HTERT RPE-1 (cell line): Measurements from ENCODE around the gene TMEM26.

Experiments
- in situ Hi-C: fragments of 300-500 bp; cut with MboI; formaldehyde crosslinking; loops from 4 replicates; pipeline ENCODE4 v1.14.3; 2020; ENCODE audit warnings: low sequenced_read_pairs

TMEM26 gene

DNA sequence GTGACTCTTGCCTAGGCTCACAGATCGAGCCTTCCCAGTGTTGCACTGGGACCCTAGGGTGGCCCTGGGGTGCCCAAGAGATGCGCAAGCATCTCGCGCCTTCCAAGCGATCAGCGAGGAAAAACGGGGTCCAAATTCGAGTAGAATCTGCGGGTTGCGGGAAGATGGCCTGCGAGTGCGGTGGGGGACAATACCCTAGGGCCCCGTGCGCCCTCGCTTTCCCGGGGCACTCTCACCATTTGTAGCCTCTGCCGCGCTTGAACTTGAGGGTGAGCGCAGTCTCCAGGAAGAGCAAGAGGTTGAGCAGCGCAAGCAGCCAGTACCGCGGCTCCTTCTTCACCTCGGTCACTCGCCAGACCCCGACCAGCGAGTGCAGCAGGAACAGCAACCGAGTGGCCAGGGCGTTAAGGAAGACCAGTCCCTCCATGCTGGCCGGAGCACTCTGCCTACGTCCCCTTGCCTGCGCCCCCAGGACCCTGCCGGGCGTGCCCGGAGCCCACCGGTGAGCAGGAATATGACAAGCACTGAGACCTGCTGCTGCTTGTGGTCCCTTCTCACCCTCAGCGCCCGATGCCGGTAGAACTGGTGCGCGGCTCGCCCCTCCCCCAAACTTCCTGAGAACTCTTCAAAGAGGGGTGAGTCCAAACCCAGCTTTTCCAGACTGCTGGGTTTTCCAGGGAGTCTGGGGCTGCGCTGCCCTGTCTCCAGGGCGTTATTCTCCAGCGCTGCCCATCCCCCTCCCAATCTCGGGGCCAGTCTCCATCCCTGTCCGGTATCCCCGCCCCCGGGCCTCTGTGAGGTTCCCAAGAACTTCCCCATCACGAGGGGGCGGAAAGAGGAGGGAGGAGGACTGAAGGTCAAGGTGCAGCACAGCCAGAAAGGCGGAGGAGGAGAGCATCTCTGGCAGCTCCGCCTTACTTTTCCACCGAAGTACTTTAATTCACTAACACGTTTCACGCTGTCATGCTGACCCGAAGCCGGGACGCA, at the start of gene TMEM26:
Gene TMEM26 (minus strand): TSS at position 727 of the 987 bp plus-strand sequence. CDS start 300 bp downstream, at position 427.
- in situ Hi-C loops: no loop called here

DNA sequence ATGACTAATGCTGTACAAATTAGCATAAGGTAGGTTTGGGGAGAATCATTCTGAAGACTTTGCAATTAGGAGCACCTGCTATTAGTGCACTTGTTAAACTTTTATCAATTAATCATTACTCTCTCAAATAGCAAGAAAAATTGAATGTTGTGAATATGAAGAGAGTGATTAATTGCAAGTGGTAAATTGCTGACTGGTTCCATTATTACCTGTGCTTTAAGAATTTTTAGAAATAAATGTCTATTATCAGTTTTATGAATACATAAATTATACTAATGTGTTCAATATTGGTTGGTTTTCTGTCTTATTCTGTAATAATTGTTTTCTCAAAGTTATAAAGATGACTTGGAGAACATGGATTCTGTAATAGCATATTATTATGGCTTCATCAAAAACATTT, 47.3 kb upstream of the TMEM26 start:
- in situ Hi-C loops: no loop called here

DNA sequence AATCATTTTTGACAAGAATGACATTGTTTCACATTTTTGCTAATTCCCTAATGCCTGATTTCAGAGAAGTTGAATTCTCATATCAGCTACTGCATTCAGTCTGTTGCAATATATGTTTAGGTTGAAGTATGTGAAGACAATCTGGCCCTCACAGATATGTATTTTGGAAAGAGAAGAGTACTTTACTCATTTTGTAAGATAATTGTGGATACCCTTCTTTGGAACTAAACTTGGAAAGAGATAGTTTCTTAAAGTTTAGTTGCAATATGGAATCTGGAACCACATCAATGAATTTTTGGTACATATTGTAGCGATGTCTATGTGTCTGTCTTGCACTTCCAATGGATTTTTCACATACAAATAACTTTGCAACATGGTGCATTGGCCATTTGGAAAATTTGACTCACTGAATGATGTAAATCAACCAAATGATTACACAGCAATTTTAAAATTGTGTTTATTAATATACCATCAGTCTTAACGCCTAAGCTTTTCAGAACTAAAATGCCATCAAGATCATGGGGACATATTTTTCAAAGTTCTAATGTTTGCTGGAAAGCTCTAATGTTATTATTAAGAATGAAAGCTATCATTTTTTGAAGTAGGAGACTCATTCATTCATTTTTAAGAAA, 39.3 kb upstream of the TMEM26 start:
- in situ Hi-C loops: no loop called here

DNA sequence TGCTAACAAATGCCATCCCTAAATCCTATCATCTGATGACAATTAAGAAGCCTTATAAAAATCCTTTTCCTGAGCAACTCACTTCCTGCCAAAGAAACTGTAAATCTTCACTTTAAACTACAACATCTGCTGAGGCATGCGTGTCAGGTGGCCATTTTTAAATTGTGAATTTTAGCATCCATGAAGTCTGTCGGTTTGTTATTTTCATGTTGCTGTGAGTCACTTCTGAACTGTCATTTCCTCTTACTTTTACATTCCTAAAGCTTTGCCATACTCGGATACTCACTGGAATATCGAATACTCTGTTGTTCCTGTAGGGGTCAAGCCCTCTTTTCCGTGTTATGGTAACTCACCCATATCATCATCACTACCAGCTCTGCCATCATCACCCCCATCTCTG, 34.3 kb upstream of the TMEM26 start:
- in situ Hi-C loops: no loop called here

DNA sequence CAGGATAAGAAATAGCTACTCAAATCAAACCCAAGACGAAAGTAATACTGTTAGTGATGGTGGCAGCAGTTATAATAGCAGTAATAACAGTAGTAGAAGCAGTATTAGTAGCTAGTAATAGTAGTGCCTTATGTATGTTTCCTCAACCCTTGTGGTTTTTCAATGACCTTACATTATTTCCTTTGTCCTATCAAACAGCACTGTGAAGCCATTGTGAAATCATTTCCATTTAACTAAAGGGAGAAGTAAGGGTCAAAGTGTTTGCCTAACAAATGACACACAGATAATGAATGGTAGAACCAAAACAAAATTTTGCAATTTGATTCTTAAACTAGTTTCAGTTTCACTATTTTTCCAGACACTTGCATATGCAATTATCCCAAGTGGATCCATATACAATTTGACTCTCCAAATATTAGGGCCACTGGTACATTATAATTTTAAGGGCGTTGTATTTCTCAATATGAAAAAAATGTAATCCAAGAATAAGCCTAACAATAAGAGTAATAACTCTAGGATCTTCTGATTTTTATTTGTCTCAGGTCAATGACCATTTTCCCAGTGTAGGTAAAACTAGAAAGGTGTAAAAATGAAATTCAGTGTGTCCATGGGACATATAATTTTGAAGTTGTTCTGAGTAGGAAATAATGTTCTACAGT, 33.7 kb upstream of the TMEM26 start:
- in situ Hi-C loops: no loop called here

DNA sequence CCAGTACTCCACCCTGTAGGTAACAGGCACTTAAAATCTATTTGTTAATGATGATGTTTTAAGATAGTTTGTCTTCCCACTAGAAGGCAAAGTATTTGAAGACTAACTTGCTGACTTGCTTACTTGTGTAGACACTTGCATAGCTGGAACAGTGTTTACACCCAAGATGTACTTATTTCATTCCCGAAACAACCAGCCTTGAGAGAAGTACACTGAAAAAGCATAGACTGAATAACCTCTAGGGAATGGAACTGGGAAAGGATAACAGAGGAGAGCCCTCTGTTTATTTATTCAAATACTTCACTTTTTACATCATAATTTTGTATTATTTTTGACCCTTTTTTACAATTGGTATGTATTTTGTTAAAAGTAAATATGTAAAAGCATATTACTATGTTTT, 33.1 kb upstream of the TMEM26 start:
- in situ Hi-C loops: no loop called here

DNA sequence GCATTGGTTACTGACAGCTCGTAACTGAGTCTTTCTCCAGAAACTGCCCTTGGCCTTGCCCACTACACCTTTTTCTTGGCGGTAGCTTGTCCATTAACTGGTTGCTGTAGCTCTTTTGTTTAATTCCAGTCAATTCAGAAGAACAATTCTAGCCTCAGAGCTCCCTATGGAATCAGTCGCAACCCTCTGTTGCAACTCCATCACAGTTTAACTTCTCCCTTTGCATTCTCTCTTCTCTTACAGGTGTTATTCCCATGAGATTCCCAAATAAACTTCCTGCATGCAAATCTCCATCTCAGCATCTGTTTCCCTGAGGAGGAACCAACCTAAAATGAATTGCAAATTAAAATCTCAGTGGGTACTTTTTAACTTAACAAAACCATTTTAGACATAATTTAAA, 28.4 kb upstream of the TMEM26 start:
- in situ Hi-C loops: no loop called here

DNA sequence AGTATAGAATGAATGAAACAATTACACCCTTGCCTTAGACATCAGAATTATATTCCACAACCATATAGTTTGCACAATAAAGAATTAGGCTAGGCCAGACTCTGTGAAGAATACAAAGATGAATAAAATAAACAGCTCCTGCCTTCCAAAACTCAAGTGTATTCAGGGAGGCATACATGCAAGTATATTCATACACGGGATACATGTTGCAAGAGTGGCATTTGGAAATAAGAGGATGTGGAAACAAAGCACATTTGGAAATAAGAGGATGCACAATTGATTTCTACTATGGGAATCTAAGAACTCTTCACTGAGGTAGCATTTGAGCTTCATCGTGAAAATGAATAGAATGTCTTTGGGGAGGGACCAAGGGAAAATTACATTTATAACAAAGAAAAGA, 27.0 kb upstream of the TMEM26 start:
- in situ Hi-C loops: no loop called here

DNA sequence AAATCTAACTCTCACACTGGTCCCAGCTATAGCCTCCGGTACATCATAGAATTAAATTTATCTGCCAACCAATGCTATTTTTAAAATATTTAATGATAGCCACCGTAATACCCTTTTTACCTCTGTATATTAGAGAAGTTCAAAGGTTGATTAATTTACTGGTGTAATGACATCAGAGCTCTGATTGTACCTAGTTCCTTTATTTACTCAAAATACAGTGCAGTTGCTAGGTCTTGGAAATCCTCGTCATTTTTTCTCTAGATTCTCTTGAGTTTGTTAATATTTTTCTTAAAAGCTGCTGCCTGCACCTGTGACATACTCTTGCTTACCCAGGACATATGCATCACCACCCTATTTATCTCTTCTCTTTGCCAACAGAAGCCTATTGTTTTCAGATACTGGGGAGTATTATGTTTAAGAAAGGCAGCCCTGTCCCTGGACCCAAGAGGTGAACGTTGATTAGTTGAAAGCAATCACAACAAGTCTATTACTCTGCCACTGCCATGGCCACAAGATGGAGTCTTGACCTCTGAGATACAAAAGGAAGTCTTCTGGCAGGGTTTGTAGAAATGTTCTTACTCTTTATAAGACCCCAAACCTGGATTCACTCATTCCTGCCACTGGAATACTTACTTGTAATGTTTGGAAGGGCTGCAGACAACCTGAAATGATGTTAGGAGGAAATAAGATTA, 25.6 kb upstream of the TMEM26 start:
- in situ Hi-C loops: no loop called here

DNA sequence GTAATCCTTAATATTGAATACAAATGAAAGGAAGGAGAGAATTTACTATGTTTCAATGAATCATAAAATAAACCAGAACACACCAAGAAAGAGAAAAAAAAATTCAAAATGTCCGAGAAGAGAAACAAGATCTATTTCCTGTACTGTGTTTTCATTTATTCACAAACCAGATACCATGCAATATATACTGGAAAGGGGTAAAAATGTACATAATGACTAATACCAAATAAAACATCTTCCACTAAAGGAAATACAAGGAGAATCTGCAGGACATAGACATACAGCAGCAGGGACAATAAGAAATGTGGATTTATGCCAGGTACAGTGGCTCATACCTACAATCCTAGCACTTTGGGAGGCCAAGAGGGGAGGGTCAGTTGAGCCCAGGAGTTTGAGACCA, 24.3 kb upstream of the TMEM26 start:
- in situ Hi-C loops: no loop called here

DNA sequence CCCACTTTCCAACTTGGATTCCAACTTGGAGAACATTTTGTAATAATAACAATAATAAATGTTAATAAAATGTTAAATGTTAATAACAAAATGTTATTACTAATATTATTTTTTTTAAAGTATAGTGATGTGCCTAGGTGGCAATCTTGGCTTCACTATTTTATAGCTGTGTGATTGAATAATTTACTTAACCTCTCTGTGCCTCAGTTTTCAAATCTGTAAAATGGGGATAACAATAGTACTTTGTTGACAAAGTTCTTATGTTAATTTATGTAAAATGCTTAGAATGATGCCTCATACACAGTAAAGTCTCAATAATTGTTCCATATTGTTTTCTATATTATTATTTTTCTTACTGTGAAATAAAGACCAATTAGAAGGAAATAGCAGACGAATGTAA, 23.3 kb upstream of the TMEM26 start:
- in situ Hi-C loops: no loop called here

DNA sequence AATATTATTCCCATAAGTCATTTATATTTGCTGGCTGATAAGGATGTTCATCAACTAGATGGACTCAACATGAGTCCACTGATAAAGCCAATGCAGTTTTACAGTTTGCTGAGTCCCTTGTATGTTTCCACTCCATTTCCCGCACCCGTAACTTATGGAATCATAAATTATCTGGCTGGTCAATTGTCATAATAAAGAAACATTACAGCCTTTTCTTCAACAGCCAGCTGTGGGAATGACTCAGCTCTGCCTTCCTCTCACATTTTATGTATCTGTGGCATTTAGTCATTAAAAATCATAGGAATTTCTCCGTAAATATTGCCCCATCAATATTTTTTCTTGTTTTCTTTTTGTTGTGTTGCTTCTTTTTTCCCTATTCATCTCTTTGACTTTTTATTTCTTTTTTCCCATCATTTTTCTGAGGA, 22.3 kb upstream of the TMEM26 start:
- in situ Hi-C loops: no loop called here

DNA sequence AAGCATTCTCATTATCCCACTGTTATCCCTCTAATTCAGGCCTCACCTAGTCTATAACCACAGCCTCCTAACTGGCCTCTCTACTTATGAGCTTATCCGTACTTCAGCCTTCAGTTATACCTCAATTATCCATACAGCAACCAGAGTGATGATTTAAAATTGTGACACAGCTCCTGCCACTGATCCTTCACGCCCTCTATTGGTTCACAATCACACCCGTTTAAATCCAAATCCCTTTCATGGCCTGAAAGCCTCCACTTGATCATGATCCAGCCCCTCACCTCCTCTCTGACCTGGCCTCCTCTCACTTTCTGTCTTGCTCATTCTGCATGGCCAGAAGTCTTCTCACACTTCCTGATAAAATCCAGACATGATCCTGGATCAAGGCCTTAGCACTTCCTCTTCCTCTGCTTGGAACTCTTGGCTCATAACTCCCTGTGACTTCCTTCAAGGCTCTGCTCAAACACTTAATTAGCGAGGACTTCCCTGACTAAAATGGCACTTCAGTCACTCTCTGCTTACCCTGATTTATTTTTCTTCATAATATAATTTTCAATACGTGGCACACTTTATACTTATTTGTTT, 19.0 kb upstream of the TMEM26 start:
- in situ Hi-C loops: no loop called here

DNA sequence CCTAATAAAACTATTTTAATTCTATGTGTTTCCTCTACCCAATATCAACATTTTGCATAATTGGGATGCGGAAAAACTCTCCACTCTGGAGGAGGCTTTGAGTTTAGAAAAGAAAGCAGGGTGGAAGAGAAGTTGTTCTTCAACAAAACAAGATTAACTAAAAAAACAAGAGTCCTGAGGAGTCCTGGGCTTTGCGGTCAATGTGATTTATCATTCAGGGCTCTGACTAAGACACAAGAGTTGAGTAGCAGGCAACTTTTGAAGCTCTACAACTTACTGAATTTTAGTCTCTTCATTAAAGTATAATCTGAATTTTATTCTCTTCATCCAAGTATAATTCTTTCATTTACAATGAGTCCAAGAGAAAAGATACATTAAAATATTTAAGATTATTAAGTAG, 18.3 kb upstream of the TMEM26 start:
- in situ Hi-C loops: no loop called here

DNA sequence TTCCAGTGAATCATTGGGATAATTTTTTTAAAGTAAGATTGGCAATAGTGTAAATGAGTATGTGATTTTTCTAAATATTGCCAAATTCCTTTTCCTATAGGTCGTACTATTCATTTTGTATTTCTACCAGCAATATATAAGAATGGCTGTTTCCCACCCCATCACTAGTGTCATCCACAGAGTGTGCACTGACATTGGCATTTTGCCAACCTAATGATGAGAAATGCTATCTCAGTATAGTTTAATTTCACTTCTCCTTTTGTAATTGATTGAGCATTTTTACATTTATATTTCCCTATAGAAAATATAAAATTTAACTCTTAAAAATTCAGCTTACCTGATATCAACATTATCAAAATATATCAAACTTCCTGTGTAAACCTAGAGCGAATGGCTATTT, 17.6 kb upstream of the TMEM26 start:
- in situ Hi-C loops: no loop called here

DNA sequence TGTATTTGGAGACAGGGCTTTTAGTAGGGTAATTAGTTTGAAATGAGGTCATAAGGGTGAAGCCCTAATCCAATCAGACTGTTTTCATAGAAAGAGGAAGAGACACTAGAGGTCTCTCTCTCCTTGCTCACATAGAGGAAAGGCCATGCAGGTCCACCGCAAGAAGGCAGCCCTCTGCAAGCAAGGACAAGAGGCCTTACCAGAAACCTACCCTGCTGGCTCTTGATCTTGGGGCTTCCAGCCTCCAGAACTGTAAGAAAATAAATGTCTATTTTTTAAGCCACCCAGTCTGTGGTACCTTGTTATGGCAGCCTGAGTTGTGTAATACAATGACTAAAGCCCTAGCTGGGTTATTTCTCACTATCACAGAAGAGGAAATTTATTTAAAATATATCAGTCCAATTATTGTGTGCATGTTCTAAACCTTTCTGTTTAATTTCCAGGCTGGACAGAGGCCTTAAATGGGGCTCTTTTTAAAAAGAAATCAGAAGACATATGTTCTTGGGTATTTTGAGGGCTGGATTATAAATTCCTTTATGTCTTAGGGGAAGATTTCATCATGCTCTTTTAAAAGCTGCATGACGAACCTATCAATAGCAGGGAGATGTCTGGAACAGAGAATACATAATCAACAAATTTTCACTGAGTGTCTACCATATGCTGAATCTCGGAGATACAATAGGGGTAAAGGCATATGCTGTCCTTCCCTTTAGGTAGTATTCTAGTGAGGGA, 12.9 kb upstream of the TMEM26 start:
- in situ Hi-C loops: no loop called here

DNA sequence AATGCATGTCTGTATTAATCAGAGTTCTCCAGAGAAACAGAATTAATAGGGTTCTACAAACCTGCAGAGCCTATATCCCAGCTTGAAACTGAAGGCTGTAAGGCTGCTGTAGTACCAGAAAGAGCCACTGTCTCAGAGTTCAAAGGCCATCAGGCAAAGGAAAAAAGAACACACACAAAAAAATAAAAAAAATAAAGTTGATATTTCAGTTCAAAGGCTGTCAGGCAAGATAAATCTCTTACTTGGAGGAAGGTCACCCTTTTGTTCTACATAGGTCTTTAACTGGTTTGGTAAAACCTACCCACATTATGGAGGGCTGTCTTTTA, 12.0 kb upstream of the TMEM26 start:
- in situ Hi-C loops: no loop called here

DNA sequence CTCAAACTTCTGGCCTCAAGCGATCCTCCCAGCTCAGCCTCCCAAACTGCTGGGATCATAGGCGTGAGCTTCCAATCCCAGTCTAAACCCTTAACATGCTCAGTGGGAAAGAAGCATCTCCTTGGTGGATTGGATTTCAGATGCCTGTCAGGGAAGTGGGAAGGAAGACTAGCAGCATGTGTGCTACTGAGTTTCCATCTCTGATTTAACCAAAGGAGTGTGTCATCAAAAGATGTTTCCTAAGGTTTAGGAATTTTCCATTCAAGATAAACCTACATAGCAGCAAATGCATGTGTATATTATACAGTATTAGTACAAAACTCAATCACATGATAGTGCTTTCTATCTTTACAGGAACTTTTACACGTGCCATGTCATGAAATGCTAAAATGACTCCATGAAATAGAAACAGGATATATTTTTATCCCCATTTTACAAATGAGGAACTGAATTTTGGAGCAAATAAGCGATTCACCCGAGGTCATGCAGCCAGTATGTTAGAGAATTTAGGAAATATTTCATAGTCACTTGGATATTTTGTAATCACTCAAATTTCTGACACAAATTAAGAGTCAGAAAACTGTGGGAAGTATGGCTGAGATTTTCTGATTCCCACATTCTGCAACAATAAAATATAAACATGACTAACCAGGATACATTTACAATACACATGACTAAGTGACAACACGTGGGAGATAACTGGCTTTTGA, 11.4 kb upstream of the TMEM26 start:
- in situ Hi-C loops: no loop called here

DNA sequence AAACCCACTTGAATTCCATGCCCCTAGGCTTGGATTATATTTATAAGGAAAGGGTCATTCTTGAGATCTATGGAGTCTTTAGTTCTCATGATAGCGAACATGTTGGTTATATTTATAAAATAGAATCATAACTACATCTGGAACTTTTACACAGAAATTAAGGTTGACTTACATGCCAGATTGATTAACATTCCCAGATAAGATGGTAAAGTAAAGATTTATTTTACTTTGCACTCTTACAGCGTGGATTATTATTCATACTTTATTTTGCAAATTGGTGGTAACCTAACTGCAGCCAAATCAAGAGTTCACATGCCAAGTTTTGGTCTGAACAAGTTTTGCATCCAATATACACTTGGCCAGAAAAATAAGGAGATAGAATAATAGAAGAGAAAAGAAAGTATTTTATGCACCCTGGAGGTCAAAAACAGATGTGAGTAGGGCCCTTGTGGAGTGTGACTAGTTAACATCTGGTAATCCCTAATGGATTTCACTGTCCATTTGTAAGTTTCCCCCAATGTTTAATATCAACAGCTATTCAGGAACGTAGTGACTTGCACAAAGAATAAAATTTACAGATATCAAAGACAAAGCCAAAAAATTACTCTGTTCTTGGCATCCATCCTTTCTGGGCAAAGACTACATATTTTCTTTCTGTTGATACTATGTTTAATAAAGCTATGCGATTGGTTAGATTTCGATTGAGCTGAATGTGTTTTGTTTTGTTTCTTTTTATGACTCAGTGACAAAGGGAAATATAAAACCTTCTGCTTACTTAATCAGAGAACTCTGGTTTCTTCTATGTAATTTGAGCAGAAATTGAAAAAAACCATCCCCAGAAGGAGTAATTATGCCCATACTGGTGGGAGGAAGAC, 10.1 kb upstream of the TMEM26 start:
- in situ Hi-C loops: no loop called here
